Measurements from ENCODE around the gene WBP2.

The WBP2 gene

DNA sequence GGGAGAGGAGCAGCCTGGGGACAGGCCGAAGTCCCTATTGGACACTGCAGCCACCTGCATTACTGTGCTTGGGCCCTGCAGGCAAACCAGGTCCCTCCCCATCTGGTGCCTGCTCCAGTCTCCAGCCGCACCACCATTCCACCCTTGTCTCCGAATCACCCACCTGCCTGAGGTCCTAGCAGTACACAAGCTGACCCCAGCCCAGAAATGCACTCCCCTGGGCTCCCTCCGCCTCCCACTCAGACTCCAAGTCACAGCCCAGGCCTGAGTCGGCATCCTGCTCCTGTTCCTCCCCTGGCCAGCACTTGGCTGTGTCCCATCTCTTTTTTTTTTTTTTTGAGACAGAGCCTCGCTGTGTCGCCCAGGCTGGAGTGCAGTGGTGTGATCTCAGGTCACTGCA is 17.2 kb downstream of the WBP2 start:
- no peak for DNase-seq (ENCODE audit: extremely low read depth, low read depth)
- TF ChIP-seq, protein P1, sequence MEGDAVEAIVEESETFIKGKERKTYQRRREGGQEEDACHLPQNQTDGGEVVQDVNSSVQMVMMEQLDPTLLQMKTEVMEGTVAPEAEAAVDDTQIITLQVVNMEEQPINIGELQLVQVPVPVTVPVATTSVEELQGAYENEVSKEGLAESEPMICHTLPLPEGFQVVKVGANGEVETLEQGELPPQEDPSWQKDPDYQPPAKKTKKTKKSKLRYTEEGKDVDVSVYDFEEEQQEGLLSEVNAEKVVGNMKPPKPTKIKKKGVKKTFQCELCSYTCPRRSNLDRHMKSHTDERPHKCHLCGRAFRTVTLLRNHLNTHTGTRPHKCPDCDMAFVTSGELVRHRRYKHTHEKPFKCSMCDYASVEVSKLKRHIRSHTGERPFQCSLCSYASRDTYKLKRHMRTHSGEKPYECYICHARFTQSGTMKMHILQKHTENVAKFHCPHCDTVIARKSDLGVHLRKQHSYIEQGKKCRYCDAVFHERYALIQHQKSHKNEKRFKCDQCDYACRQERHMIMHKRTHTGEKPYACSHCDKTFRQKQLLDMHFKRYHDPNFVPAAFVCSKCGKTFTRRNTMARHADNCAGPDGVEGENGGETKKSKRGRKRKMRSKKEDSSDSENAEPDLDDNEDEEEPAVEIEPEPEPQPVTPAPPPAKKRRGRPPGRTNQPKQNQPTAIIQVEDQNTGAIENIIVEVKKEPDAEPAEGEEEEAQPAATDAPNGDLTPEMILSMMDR (IDR thresholded peaks at IDR 0.05; ENCODE audit: low read depth, low read length), result no peak

DNA sequence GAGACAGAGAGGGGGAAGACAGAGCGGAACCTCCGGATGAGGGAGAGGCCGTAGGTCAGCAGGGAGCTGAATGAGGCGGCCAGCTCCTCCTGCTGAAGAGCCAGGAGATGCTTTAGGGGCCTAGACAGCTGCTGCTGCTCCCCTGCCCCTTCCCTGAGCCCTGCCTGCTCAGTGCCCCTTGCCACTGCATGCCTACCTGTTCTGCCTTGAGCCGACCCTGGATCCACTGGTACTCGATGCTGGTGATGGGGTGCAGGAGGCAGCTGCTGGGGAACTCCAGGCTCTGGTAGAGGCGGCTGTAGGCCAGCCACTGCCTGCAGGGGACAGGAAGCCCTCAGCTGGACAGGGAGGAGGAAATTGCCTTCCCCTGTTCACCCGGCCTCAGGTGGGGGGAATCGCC is 18.5 kb downstream of the WBP2 start:
- TF ChIP-seq, protein P1 (IDR thresholded peaks at IDR 0.05; ENCODE audit: low read depth, low read length), result no peak
- no peak for DNase-seq (ENCODE audit: extremely low read depth, low read depth)

DNA sequence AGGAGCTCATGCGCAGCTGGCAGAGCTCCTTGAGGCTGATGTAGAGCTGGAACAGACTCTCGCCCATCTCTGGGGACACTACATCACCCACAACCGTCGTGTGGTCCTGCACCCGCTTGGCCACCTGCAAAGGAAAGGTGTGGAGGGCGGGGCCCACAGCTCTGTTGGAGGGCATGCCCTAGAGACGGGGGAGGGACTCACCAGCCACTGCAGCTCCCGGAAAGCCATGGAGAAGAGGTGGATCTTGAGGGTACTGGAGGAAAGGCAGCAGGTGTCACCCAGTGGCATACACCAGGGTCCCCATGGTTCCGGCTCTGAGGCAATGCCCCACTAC is 19.5 kb downstream of the WBP2 start:
- TF ChIP-seq, protein P1 (IDR thresholded peaks at IDR 0.05; ENCODE audit: low read depth, low read length), result no peak
- no peak for DNase-seq (ENCODE audit: extremely low read depth, low read depth)

DNA sequence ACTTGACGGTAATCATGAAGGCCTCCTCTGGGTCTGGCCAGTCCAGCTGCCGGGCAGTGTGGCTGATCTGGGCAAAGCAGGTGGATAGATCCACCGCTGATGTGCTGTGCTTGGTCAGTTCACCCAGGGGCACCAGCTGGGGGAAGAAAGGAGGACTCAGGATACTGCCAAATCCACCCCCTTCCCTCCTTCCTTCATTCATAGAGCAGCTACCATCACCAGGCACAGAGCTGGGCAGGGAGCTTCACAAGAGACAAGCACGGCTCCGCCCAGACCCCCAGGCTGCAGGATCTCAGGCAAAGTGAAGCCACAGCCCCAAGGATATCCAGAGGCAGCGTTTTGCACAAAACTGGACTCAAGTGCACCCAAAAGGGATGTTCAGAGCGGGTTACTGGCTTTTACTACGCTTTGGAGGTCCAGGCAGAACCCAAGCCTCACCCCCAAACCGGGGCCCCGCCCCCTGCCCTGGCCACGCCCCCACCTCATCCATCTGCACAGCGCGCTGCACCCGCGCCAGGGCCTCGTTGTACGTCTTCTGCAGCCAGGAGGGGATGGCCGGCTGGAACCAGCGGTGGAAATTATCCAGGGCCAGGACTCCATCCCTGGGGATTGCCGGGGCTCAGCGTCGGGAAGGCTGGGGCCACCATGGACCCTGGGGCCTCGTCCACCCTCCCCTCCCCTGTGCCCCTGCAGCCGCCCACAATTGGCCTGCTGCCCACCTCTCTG is 20.0 kb downstream of the WBP2 start:
- no peak for DNase-seq (ENCODE audit: extremely low read depth, low read depth)
- TF ChIP-seq, protein P1 (IDR thresholded peaks at IDR 0.05; ENCODE audit: low read depth, low read length), result no peak

DNA sequence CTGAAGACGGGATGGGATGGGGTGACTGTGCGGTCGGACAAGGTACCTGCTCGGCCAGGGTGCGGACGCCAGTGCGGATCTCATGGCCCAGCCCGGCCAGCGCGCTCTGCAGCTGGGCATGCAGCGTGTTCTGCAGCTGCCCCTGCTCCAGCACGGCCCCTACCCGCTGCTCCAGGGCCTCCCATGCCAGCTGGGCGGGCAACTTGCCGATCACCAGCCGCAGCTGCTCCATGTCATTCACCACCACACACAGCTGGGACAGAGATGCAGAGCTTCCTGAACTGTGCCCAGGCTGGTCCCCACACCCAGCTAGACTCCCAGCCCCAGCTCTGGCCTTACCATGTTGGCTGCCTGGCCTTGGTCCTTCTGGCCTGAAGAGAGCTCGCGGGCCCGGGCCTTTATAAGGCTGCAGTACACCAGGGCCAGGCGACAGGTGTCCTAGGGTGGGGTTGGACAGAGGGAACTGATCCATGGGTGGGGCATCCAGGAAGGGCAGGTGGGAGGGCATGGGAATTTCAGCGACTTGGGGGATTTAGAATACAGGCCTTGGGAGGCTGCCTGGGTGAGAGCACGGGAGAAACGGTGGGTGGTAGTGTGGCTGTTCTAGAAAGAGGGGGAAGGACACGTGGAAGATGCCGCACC is 20.7 kb downstream of the WBP2 start:
- DNase-seq (ENCODE audit: extremely low read depth, low read depth), result no peak
- TF ChIP-seq, protein P1 (IDR thresholded peaks at IDR 0.05; ENCODE audit: low read depth, low read length), result no peak

DNA sequence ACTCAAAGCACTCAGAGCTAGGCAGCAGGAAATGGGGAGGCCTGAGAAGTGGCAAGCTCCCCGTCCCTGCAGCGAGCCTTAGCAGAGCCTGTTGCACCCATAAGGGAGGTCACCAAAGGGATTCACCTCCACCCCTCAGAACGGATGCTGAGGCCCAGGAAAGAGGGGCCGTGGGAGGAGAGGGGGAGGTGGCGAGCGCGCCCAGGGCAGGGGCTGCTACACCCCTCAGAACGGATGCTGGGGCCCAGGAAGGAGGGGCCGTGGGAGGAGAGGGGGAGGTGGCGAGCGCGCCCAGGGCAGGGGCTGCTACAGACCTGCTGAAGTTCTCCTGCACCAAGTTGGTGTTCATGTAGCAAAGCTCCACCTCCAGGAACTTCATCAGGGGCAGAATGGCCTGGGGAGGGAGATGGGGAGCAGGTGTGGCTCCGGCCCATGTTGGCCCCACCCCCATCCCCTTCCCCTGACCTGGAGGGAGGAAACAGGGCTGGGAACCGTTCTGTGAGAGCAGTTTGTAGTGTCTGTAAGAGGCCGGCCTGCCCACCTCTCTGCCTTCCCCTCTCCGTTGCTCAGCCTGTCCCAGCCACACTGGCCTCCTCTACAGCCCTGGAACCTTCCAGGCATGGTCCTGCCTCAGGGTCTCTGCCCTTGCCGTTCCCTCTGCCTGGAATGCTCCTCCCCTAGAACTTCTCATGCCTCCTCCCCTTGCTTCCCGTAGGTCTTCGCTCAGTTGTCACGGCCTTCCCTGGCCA is 22.3 kb downstream of the WBP2 start:
- TF ChIP-seq, protein P1 (IDR thresholded peaks at IDR 0.05; ENCODE audit: low read depth, low read length), result no peak
- no peak for DNase-seq (ENCODE audit: extremely low read depth, low read depth)

DNA sequence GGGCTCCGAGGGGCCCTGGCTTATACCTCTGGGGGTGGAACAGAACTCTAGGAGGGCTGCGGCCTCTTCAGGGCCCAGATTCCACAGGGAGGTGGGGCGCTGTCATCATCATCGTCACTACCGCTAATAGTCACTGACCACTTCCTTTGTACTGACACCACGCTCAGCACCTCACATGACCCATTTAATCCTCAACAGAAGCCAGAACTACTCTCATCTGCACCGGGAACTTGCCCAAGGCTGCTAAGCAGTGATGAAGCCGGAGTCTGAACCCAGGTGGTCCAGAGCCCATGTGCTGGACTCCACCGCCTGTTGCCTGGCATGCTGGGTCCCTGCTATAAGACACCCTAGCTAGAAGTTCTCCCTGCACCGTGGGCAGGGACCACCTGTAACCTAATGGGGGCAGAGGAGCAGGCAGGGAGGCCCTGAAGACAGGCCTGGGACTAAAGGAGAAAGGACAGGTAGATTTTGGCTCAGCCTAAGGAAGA is 22.9 kb downstream of the WBP2 start:
- DNase-seq (ENCODE audit: extremely low read depth, low read depth), result no peak
- TF ChIP-seq, protein P1 (IDR thresholded peaks at IDR 0.05; ENCODE audit: low read depth, low read length), result no peak

Data from AG09319 (cell line).